Liver (tissue), 3 donors: Measurements from ENCODE around the gene SLC25A12.

Experiments used
- EGR1 ChIP-seq, 2 donors: IDR thresholded peaks; 2 replicates each; pipeline ENCODE4 v1.6.1; 2016 to 2018; ENCODE audit warnings: antibody characterized with exemption in 2 of 2, low read depth in 2 of 2
- RXRA ChIP-seq, 2 donors: IDR thresholded peaks; 2 replicates each; pipeline ENCODE4 v1.6.1; 2017 to 2018; ENCODE audit warnings: antibody characterized with exemption in 2 of 2, mild to moderate bottlenecking in 1 of 2
- YY1 ChIP-seq: IDR thresholded peaks from 2 replicates; pipeline ENCODE4 v1.6.1; 2016; ENCODE audit warnings: antibody characterized with exemption, mild to moderate bottlenecking
- ZBTB33 ChIP-seq: IDR thresholded peaks from 2 replicates; pipeline ENCODE4 v1.6.1; 2016; ENCODE audit warnings: antibody characterized with exemption
- TF ChIP-seq, protein P1 (sequence below): fragments of 150-350 bp; IDR thresholded peaks from 2 replicates; pipeline ENCODE4 v1.5.1; 2017; ENCODE audit warnings: improper control_type of control experiment, low read depth, low read length; ENCODE audit not compliant: missing input control
- TF ChIP-seq, protein P2 (sequence below): IDR thresholded peaks from 2 replicates; pipeline ENCODE4 v1.6.1; 2016; ENCODE audit warnings: antibody characterized with exemption
- donor health status: healthy.
- donor health status: healthy.

- TF ChIP-seq, protein P1, sequence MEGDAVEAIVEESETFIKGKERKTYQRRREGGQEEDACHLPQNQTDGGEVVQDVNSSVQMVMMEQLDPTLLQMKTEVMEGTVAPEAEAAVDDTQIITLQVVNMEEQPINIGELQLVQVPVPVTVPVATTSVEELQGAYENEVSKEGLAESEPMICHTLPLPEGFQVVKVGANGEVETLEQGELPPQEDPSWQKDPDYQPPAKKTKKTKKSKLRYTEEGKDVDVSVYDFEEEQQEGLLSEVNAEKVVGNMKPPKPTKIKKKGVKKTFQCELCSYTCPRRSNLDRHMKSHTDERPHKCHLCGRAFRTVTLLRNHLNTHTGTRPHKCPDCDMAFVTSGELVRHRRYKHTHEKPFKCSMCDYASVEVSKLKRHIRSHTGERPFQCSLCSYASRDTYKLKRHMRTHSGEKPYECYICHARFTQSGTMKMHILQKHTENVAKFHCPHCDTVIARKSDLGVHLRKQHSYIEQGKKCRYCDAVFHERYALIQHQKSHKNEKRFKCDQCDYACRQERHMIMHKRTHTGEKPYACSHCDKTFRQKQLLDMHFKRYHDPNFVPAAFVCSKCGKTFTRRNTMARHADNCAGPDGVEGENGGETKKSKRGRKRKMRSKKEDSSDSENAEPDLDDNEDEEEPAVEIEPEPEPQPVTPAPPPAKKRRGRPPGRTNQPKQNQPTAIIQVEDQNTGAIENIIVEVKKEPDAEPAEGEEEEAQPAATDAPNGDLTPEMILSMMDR, result no peak
- TF ChIP-seq YY1 (no peak), ZBTB33 (no peak), RXRA (IDR thresholded peaks at IDR 0.05) (no peak), EGR1 (IDR thresholded peaks at IDR 0.05; ENCODE audit: low read depth in 2 of 2) (no peak)
- TF ChIP-seq, protein P2, sequence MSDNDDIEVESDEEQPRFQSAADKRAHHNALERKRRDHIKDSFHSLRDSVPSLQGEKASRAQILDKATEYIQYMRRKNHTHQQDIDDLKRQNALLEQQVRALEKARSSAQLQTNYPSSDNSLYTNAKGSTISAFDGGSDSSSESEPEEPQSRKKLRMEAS, result no peak
Measured at GRCh38 chr2:171864357-171864985, 29.6 kb downstream of the SLC25A12 start.
